ENCODE results near the gene GALK2.
"Not testable (repeated sequence)": the region's sequence is repeated elsewhere in the genome, so short reads cannot be mapped to it uniquely, and the experiment has no call there.

- TF ChIP-seq CTCF (IDR thresholded peaks at IDR 0.05; ENCODE audit: insufficient read depth, low read length, poor library complexity, severe bottlenecking); EZH2phosphoT487 (conservative IDR thresholded peaks at IDR 0.05; ENCODE audit: low read length): not testable (repeated sequence)
These were observed 13.7 kb downstream of the GALK2 start for GRCh38 chr15:49183741-49184140.
